ENCODE results near the gene MELTF.

The MELTF gene

GRCh38 chr3:197021231-197021630 is 8.4 kb downstream of the MELTF start:
- Histone ChIP-seq H3K4me1 (ENCODE audit: control insufficient read depth in 2 of 2, insufficient read depth in 2 of 2, low read length in 2 of 2) (no peaks in the 10 kb centered on the region), H3K9me3 (ENCODE audit: control insufficient read depth in 2 of 2, low read length in 2 of 2) (no peaks in the 10 kb centered on the region), H3K4me3 (ENCODE audit: low read length in 2 of 2) (no peak overlapping the region), H3K9ac (ENCODE audit: low read depth in 1 of 2, low read length in 2 of 2) (no peak overlapping the region), H3K36me3 (ENCODE audit: control insufficient read depth in 2 of 2, insufficient read depth in 2 of 2, low read length in 2 of 2) (no peaks in the 10 kb centered on the region), H3K27me3 (ENCODE audit: control insufficient read depth in 2 of 2, insufficient read depth in 2 of 2, low read length in 2 of 2) (no peaks in the 10 kb centered on the region), H3K27ac (ENCODE audit: low read depth in 2 of 2, low read length in 2 of 2) (no peak overlapping the region)

GRCh38 chr3:197019535-197019934 is 10.1 kb downstream of the MELTF start:
- H3K36me3 ChIP-seq (ENCODE audit: control insufficient read depth in 2 of 2, insufficient read depth in 2 of 2, low read length in 2 of 2) = no peaks in the 10 kb centered on the region
- H3K9me3 ChIP-seq (ENCODE audit: control insufficient read depth in 2 of 2, low read length in 2 of 2) = no peaks in the 10 kb centered on the region
- no peak overlapping the region for H3K4me3 ChIP-seq (ENCODE audit: low read length in 2 of 2)
- H3K9ac ChIP-seq (ENCODE audit: low read depth in 1 of 2, low read length in 2 of 2) = no peak overlapping the region
- no peak overlapping the region for H3K27ac ChIP-seq (ENCODE audit: low read depth in 2 of 2, low read length in 2 of 2)
- no peaks in the 10 kb centered on the region for H3K27me3 ChIP-seq (ENCODE audit: control insufficient read depth in 2 of 2, insufficient read depth in 2 of 2, low read length in 2 of 2)
- no peaks in the 10 kb centered on the region for H3K4me1 ChIP-seq (ENCODE audit: control insufficient read depth in 2 of 2, insufficient read depth in 2 of 2, low read length in 2 of 2)

- Histone ChIP-seq H3K9me3 (ENCODE audit: control insufficient read depth in 2 of 2, low read length in 2 of 2) (no peaks in the 10 kb centered on the region), H3K9ac (ENCODE audit: low read depth in 1 of 2, low read length in 2 of 2) (no peak overlapping the region), H3K4me1 (ENCODE audit: control insufficient read depth in 2 of 2, insufficient read depth in 2 of 2, low read length in 2 of 2) (no peaks in the 10 kb centered on the region), H3K36me3 (ENCODE audit: control insufficient read depth in 2 of 2, insufficient read depth in 2 of 2, low read length in 2 of 2) (no peaks in the 10 kb centered on the region), H3K27ac (ENCODE audit: low read depth in 2 of 2, low read length in 2 of 2) (no peak overlapping the region), H3K27me3 (ENCODE audit: control insufficient read depth in 2 of 2, insufficient read depth in 2 of 2, low read length in 2 of 2) (no peaks in the 10 kb centered on the region), H3K4me3 (ENCODE audit: low read length in 2 of 2) (no peak overlapping the region)
Measured at GRCh38 chr3:197019021-197019420, 10.6 kb downstream of the MELTF start.

- H3K27me3 ChIP-seq (ENCODE audit: control insufficient read depth in 2 of 2, insufficient read depth in 2 of 2, low read length in 2 of 2) = no peaks in the 10 kb centered on the region
Measured at GRCh38 chr3:197017003-197017402, 12.6 kb downstream of the MELTF start.

GRCh38 chr3:197015790-197016736 is 13.6 kb downstream of the MELTF start:
- H3K9me3 ChIP-seq (ENCODE audit: control insufficient read depth in 2 of 2, low read length in 2 of 2) = no peaks in the 10 kb centered on the region
- H3K36me3 ChIP-seq (ENCODE audit: control insufficient read depth in 2 of 2, insufficient read depth in 2 of 2, low read length in 2 of 2) = no peaks in the 10 kb centered on the region
- H3K27ac ChIP-seq (ENCODE audit: low read depth in 2 of 2, low read length in 2 of 2) = no peak overlapping the region
- no peaks in the 10 kb centered on the region for H3K4me1 ChIP-seq (ENCODE audit: control insufficient read depth in 2 of 2, insufficient read depth in 2 of 2, low read length in 2 of 2)
- H3K9ac ChIP-seq (ENCODE audit: low read depth in 1 of 2, low read length in 2 of 2) = no peak overlapping the region
- H3K27me3 ChIP-seq (ENCODE audit: control insufficient read depth in 2 of 2, insufficient read depth in 2 of 2, low read length in 2 of 2) = no peaks in the 10 kb centered on the region
- H3K4me3 ChIP-seq (ENCODE audit: low read length in 2 of 2) = no peak overlapping the region

More at GRCh38 chr3:197017003-197017402, 12.6 kb downstream of the MELTF start:
- Histone ChIP-seq H3K4me1 (ENCODE audit: control insufficient read depth in 2 of 2, insufficient read depth in 2 of 2, low read length in 2 of 2) (no peaks in the 10 kb centered on the region), H3K27ac (ENCODE audit: low read depth in 2 of 2, low read length in 2 of 2) (no peak overlapping the region), H3K36me3 (ENCODE audit: control insufficient read depth in 2 of 2, insufficient read depth in 2 of 2, low read length in 2 of 2) (no peaks in the 10 kb centered on the region), H3K4me3 (ENCODE audit: low read length in 2 of 2) (no peak overlapping the region), H3K9ac (ENCODE audit: low read depth in 1 of 2, low read length in 2 of 2) (no peak overlapping the region), H3K9me3 (ENCODE audit: control insufficient read depth in 2 of 2, low read length in 2 of 2) (no peaks in the 10 kb centered on the region)

- no peak overlapping the region for H3K9ac ChIP-seq (ENCODE audit: low read depth in 1 of 2, low read length in 2 of 2)
- H3K27ac ChIP-seq (ENCODE audit: low read depth in 2 of 2, low read length in 2 of 2) = no peak overlapping the region
- H3K9me3 ChIP-seq (ENCODE audit: control insufficient read depth in 2 of 2, low read length in 2 of 2) = no peaks in the 10 kb centered on the region
- H3K4me1 ChIP-seq (ENCODE audit: control insufficient read depth in 2 of 2, insufficient read depth in 2 of 2, low read length in 2 of 2) = no peaks in the 10 kb centered on the region
- no peaks in the 10 kb centered on the region for H3K27me3 ChIP-seq (ENCODE audit: control insufficient read depth in 2 of 2, insufficient read depth in 2 of 2, low read length in 2 of 2)
- no peak overlapping the region for H3K4me3 ChIP-seq (ENCODE audit: low read length in 2 of 2)
- no peaks in the 10 kb centered on the region for H3K36me3 ChIP-seq (ENCODE audit: control insufficient read depth in 2 of 2, insufficient read depth in 2 of 2, low read length in 2 of 2)
Measured at GRCh38 chr3:197014942-197015575, 14.6 kb downstream of the MELTF start.

GRCh38 chr3:197014024-197014423 is 15.6 kb downstream of the MELTF start:
- H3K27me3 ChIP-seq (ENCODE audit: control insufficient read depth in 2 of 2, insufficient read depth in 2 of 2, low read length in 2 of 2) = no peaks in the 10 kb centered on the region
- no peaks in the 10 kb centered on the region for H3K36me3 ChIP-seq (ENCODE audit: control insufficient read depth in 2 of 2, insufficient read depth in 2 of 2, low read length in 2 of 2)

GRCh38 chr3:197012540-197012883 is 17.1 kb downstream of the MELTF start:
- no peak overlapping the region for H3K4me3 ChIP-seq (ENCODE audit: low read length in 2 of 2)
- H3K36me3 ChIP-seq (ENCODE audit: control insufficient read depth in 2 of 2, insufficient read depth in 2 of 2, low read length in 2 of 2) = no peaks in the 10 kb centered on the region
- H3K9ac ChIP-seq (ENCODE audit: low read depth in 1 of 2, low read length in 2 of 2) = no peak overlapping the region
- H3K27ac ChIP-seq (ENCODE audit: low read depth in 2 of 2, low read length in 2 of 2) = no peak overlapping the region
- H3K9me3 ChIP-seq (ENCODE audit: control insufficient read depth in 2 of 2, low read length in 2 of 2) = no peaks in the 10 kb centered on the region
- H3K27me3 ChIP-seq (ENCODE audit: control insufficient read depth in 2 of 2, insufficient read depth in 2 of 2, low read length in 2 of 2) = no peaks in the 10 kb centered on the region
- H3K4me1 ChIP-seq (ENCODE audit: control insufficient read depth in 2 of 2, insufficient read depth in 2 of 2, low read length in 2 of 2) = no peaks in the 10 kb centered on the region

More at GRCh38 chr3:197014024-197014423, 15.6 kb downstream of the MELTF start:
- no peaks in the 10 kb centered on the region for H3K9me3 ChIP-seq (ENCODE audit: control insufficient read depth in 2 of 2, low read length in 2 of 2)
- no peak overlapping the region for H3K9ac ChIP-seq (ENCODE audit: low read depth in 1 of 2, low read length in 2 of 2)
- H3K4me1 ChIP-seq (ENCODE audit: control insufficient read depth in 2 of 2, insufficient read depth in 2 of 2, low read length in 2 of 2) = no peaks in the 10 kb centered on the region
- H3K4me3 ChIP-seq (ENCODE audit: low read length in 2 of 2) = no peak overlapping the region
- no peak overlapping the region for H3K27ac ChIP-seq (ENCODE audit: low read depth in 2 of 2, low read length in 2 of 2)

- Histone ChIP-seq H3K4me3 (ENCODE audit: low read length in 2 of 2) (no peak overlapping the region), H3K9ac (ENCODE audit: low read depth in 1 of 2, low read length in 2 of 2) (no peak overlapping the region), H3K27me3 (ENCODE audit: control insufficient read depth in 2 of 2, insufficient read depth in 2 of 2, low read length in 2 of 2) (no peaks in the 10 kb centered on the region), H3K36me3 (ENCODE audit: control insufficient read depth in 2 of 2, insufficient read depth in 2 of 2, low read length in 2 of 2) (no peaks in the 10 kb centered on the region), H3K9me3 (ENCODE audit: control insufficient read depth in 2 of 2, low read length in 2 of 2) (no peaks in the 10 kb centered on the region), H3K27ac (ENCODE audit: low read depth in 2 of 2, low read length in 2 of 2) (no peak overlapping the region), H3K4me1 (ENCODE audit: control insufficient read depth in 2 of 2, insufficient read depth in 2 of 2, low read length in 2 of 2) (no peaks in the 10 kb centered on the region)
Measured at GRCh38 chr3:197011780-197012539, 17.7 kb downstream of the MELTF start.

Data from mucosa of rectum (tissue), 2 donors.